ENCODE data around the gene SHCBP1L. TPM values are rescaled to one million over a fixed set of nuclear protein-coding genes. Genes with fewer than 3 reads are reported as not detected.

SHCBP1L gene
- total and polyA plus RNA-seq, 9 of the 15 experiments (the other 6 are each of a cell fraction or from before 2014, with no cell fraction given), result not detected

GRCh38 chr1:182850319-182850718, 102.6 kb downstream of the SHCBP1L start:
- no peak for TF ChIP-seq ARNT (IDR thresholded peaks at IDR 0.05)
- TF ChIP-seq ZNF277 (CRISPR knock-in tag; IDR thresholded peaks at IDR 0.05; ENCODE audit: borderline replicate concordance), result no peak
- no peak for TF ChIP-seq RREB1 (CRISPR knock-in tag; IDR thresholded peaks at IDR 0.05)
- no peak for TF ChIP-seq MAFF (IDR thresholded peaks at IDR 0.05; ENCODE audit: low read length)
- TF ChIP-seq EP400 (IDR thresholded peaks at IDR 0.05), result no peak
- TF ChIP-seq CREB1 (IDR thresholded peaks at IDR 0.05), result no peak
- TF ChIP-seq CREB1 (CRISPR knock-in tag; IDR thresholded peaks at IDR 0.05), result no peak
- no peak for TF ChIP-seq ETV6 (IDR thresholded peaks at IDR 0.05; ENCODE audit: borderline replicate concordance in 1 of 2, low read depth in 2 of 2, low read length in 1 of 2)
- TF ChIP-seq ETV6 (CRISPR knock-in tag; IDR thresholded peaks at IDR 0.05; ENCODE audit: borderline replicate concordance), result no peak
- H3K9me1 ChIP-seq (ENCODE audit: control insufficient read depth, insufficient read depth, low read length), result peaks cover 7% of the 10 kb centered on the region
- intact Hi-C loops (cut with micrococcal nuclease) (loop anchor here (5.0 kb wide), 1 partner anchor 37 kb away; no protein-coding TSS in a partner anchor), in situ Hi-C loops (cut with MboI) (no loop called here)
- H3K9ac ChIP-seq (ENCODE audit: insufficient read depth in 1 of 2, low read depth in 2 of 2, low read length in 2 of 2), result no peak overlapping the region
- BruUV-seq (replicated peaks), result no TSS peak
- peaks cover 27% of the 10 kb centered on the region for H4K20me1 ChIP-seq (replicated peaks; ENCODE audit: control insufficient read depth, insufficient read depth, low read length)
- ChIA-PET CTCF (ENCODE audit: low intra/inter-chr PET ratio) (no interaction called here), POLR2A (interaction anchor here (1.0 kb wide), 1 partner anchor 10 kb away, joined by 3 read pairs; no protein-coding TSS in a partner anchor)
- no peaks in the 10 kb centered on the region for H3K27me3 ChIP-seq (ENCODE audit: control insufficient read depth in 2 of 2, insufficient read depth in 2 of 2, low read length in 2 of 2)
- H3K36me3 ChIP-seq (ENCODE audit: control insufficient read depth, insufficient read depth, low read length), result peaks cover 100% of the 10 kb centered on the region
- H3K4me1 ChIP-seq (replicated peaks in 1 of 2; ENCODE audit: control insufficient read depth in 2 of 2, insufficient read depth in 2 of 2, low read length in 2 of 2), result no peaks in the 10 kb centered on the region; a peak in 1 of 5 replicates
- WGBS (ENCODE audit: insufficient coverage, low coverage, missing lambda C conversion rate), result 97% methylated on average over 4 of the region's 4 CpGs
- no peak overlapping the region for H3K27ac ChIP-seq (ENCODE audit: extremely low read depth, low read depth, low read length)
- FAIRE-seq, result no peak
- H3K4me2 ChIP-seq (ENCODE audit: insufficient read depth, low read length), result no peak overlapping the region
- peaks cover 97% of the 10 kb centered on the region for H3K79me2 ChIP-seq (ENCODE audit: control insufficient read depth, insufficient read depth, low read length)
- no peak overlapping the region for H3K4me3 ChIP-seq
- no peaks in the 10 kb centered on the region for H3K9me3 ChIP-seq (replicated peaks; ENCODE audit: control insufficient read depth, insufficient read depth, low read depth, low read length)
- H2AFZ ChIP-seq (ENCODE audit: low read depth, low read length), result no peak overlapping the region
- no peak for ATAC-seq
- no peak for DNase-seq (ENCODE audit: extremely low read depth in 1 of 4, low spot score in 3 of 4)

All from K562 (cell line).